Neural cell (in vitro differentiated cells): Measurements from ENCODE around the gene NFIA. TPM values are rescaled to one million over a fixed set of nuclear protein-coding genes. Genes with fewer than 3 reads are reported as not detected.

Experiments used
- H2AFZ ChIP-seq: fragments of 200-600, 300-800 bp; sonication (generic), shearing (Covaris generic); 2 replicates; pipeline ENCODE4 v1.6.0; 2014; ENCODE audit warnings: low read depth, mild to moderate bottlenecking, antibody characterized with exemption, low read length, moderate library complexity
- H3F3A ChIP-seq: fragments of 200-600 bp; shearing (Covaris generic); 2 replicates; pipeline ENCODE4 v1.6.1; 2016; ENCODE audit warnings: mild to moderate bottlenecking, moderate library complexity, mixed read lengths, antibody characterized with exemption, low read length; ENCODE audit not compliant: insufficient read depth, poor library complexity, severe bottlenecking
- H3K27ac ChIP-seq: fragments of 200-600, 300-800 bp; sonication (generic), shearing (Covaris generic); 2 replicates; pipeline ENCODE4 v1.5.1; 2014; ENCODE audit warnings: mild to moderate bottlenecking, low read length, moderate library complexity
- H3K27me3 ChIP-seq: fragments of 300-800, 200-600 bp; sonication (generic), shearing (Covaris generic); 2 replicates; pipeline ENCODE4 v1.6.0; 2014; ENCODE audit warnings: mild to moderate bottlenecking, low read depth, low read length, moderate library complexity; ENCODE audit not compliant: insufficient read depth
- H3K36me3 ChIP-seq: fragments of 300-800, 200-600 bp; sonication (generic), shearing (Covaris generic); 2 replicates; pipeline ENCODE4 v1.5.1; 2014; ENCODE audit warnings: mild to moderate bottlenecking, antibody characterized with exemption, low read length, moderate library complexity; ENCODE audit not compliant: insufficient read depth
- H3K4me2 ChIP-seq: fragments of 300-800, 200-600 bp; sonication (generic), shearing (Covaris generic); 2 replicates; pipeline ENCODE4 v1.6.0; 2014; ENCODE audit warnings: mild to moderate bottlenecking, low read length
- H3K4me3 ChIP-seq: fragments of 300-800, 200-600 bp; sonication (generic), shearing (Covaris generic); 2 replicates; pipeline ENCODE4 v1.5.1; 2014; ENCODE audit warnings: mild to moderate bottlenecking, low read length, moderate library complexity
- H3K79me2 ChIP-seq: fragments of 200-600 bp; shearing (Covaris generic); replicated peaks from 2 replicates; pipeline ENCODE4 v1.6.0; 2014; ENCODE audit warnings: mild to moderate bottlenecking, low read length, moderate library complexity; ENCODE audit not compliant: insufficient read depth
- H3K9ac ChIP-seq: fragments of 300-800, 200-600 bp; sonication (generic), shearing (Covaris generic); 2 replicates; pipeline ENCODE4 v1.6.1; 2016; ENCODE audit warnings: mild to moderate bottlenecking, low read length, mixed read lengths
- H3K9me2 ChIP-seq: fragments of 200-600 bp; shearing (Covaris generic); 2 replicates; pipeline ENCODE4 v1.6.1; 2016; ENCODE audit warnings: mild to moderate bottlenecking, low read length, mixed read lengths; ENCODE audit not compliant: insufficient read depth
- H3K9me3 ChIP-seq: fragments of 200-600, 300-800 bp; sonication (generic), shearing (Covaris generic); 2 replicates; pipeline ENCODE4 v1.6.1; 2016; ENCODE audit warnings: mild to moderate bottlenecking, mixed run types, low read length, moderate library complexity, mixed read lengths
- H4K20me1 ChIP-seq: fragments of 200-600 bp; shearing (Covaris generic); 2 replicates; pipeline ENCODE4 v1.6.1; 2016; ENCODE audit warnings: mild to moderate bottlenecking, mixed run types; ENCODE audit not compliant: insufficient read depth
- CTCF ChIP-seq: fragments of 450-650 bp; IDR thresholded peaks from 2 replicates; pipeline ENCODE4 v1.5.1; 2014; ENCODE audit warnings: antibody characterized with exemption, mild to moderate bottlenecking, moderate library complexity; ENCODE audit not compliant: poor library complexity, severe bottlenecking
- EP300 ChIP-seq: fragments of 450-650 bp; conservative IDR thresholded peaks from 2 replicates; pipeline ENCODE4 v1.6.1; 2014; ENCODE audit warnings: antibody characterized with exemption, mild to moderate bottlenecking, moderate library complexity; ENCODE audit not compliant: poor library complexity, severe bottlenecking
- EZH2 ChIP-seq: fragments of 200-600, 300-800 bp; shearing (Covaris generic), sonication (generic); IDR thresholded peaks from 2 replicates; pipeline ENCODE4 v1.6.1; 2014; ENCODE audit warnings: antibody characterized with exemption, low read length, borderline replicate concordance, mild to moderate bottlenecking; ENCODE audit not compliant: insufficient read depth, poor library complexity, severe bottlenecking
- MXI1 ChIP-seq: fragments of 450-650 bp; conservative IDR thresholded peaks from 2 replicates; pipeline ENCODE4 v1.6.1; 2014; ENCODE audit warnings: antibody characterized with exemption, mild to moderate bottlenecking; ENCODE audit not compliant: poor library complexity, severe bottlenecking
- POLR2AphosphoS5 ChIP-seq: IDR thresholded peaks from 2 replicates; pipeline ENCODE4 v1.6.1; 2012
- RAD21 ChIP-seq: fragments of 450-650 bp; conservative IDR thresholded peaks from 2 replicates; pipeline ENCODE4 v1.6.1; 2014; ENCODE audit warnings: antibody characterized with exemption, mild to moderate bottlenecking, moderate library complexity
- SMC3 ChIP-seq: fragments of 450-650 bp; conservative IDR thresholded peaks from 2 replicates; pipeline ENCODE4 v1.6.1; 2014; ENCODE audit warnings: antibody characterized with exemption, mild to moderate bottlenecking, moderate library complexity; ENCODE audit not compliant: poor library complexity
- TAF1 ChIP-seq: IDR thresholded peaks from 2 replicates; pipeline ENCODE4 v1.6.1; 2012; ENCODE audit warnings: low read depth
- polyA plus RNA-seq: library from polyadenylated mRNA; depleted of rRNA; stranded (reverse); fragments of >200 nt; gene quantifications from 2 replicates; pipeline ENCODE4 v1.2.3, GENCODE V29; 2014
- TF ChIP-seq, protein P1 (sequence below): IDR thresholded peaks from 2 replicates; pipeline ENCODE4 v1.6.1; 2012; ENCODE audit warnings: borderline replicate concordance

The NFIA gene
- polyA plus RNA-seq, 1 donor from 2014 or later = 0.47 TPM

DNA sequence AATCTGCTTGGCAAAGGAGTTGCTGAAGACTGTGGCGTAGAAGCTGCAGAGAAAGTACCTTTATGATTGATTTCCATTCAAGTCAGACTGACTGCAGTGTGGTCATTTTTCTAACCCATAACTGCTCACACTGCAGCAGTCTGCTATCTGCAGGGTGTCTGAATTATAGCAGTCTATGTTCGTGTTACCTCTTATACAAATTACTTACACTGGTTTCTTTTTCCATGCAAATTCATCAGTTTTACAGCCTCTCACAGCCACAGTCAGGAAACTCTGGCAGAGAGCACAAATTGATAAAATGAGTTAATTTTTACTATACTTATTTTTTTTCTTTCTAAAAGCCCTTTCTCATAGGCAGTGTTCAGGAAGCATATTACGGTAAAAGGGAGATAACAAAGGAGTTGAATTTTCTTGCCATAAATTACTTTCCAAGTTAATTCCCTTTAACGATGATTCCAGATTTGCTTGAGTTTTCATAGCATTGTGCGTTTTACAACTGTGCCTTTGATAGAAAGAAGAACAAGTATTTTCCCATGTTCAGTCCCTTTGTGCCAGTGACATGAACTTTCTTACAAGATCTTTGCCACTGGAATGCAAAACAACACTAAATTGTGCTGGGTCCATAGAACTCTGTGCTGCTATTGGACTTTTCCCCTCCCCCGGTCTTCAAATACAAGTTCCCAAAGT lies 261.5 kb downstream of the NFIA start:
- Histone ChIP-seq H3F3A (no peaks in the 10 kb centered on the region), H3K9me3 (no peaks in the 10 kb centered on the region), H3K4me3 (no peak overlapping the region), H3K9me2 (no peaks in the 10 kb centered on the region), H2AFZ (no peak overlapping the region), H4K20me1 (no peaks in the 10 kb centered on the region), H3K36me3 (no peaks in the 10 kb centered on the region), H3K27me3 (no peaks in the 10 kb centered on the region), H3K4me2 (no peak overlapping the region), H3K79me2 (no peaks in the 10 kb centered on the region), H3K27ac (no peak overlapping the region), H3K9ac (no peak overlapping the region)
- TF ChIP-seq SMC3 = no peak
- no peak for TF ChIP-seq RAD21
- no peak for TF ChIP-seq MXI1
- no peak for TF ChIP-seq POLR2AphosphoS5
- TF ChIP-seq, protein P1, sequence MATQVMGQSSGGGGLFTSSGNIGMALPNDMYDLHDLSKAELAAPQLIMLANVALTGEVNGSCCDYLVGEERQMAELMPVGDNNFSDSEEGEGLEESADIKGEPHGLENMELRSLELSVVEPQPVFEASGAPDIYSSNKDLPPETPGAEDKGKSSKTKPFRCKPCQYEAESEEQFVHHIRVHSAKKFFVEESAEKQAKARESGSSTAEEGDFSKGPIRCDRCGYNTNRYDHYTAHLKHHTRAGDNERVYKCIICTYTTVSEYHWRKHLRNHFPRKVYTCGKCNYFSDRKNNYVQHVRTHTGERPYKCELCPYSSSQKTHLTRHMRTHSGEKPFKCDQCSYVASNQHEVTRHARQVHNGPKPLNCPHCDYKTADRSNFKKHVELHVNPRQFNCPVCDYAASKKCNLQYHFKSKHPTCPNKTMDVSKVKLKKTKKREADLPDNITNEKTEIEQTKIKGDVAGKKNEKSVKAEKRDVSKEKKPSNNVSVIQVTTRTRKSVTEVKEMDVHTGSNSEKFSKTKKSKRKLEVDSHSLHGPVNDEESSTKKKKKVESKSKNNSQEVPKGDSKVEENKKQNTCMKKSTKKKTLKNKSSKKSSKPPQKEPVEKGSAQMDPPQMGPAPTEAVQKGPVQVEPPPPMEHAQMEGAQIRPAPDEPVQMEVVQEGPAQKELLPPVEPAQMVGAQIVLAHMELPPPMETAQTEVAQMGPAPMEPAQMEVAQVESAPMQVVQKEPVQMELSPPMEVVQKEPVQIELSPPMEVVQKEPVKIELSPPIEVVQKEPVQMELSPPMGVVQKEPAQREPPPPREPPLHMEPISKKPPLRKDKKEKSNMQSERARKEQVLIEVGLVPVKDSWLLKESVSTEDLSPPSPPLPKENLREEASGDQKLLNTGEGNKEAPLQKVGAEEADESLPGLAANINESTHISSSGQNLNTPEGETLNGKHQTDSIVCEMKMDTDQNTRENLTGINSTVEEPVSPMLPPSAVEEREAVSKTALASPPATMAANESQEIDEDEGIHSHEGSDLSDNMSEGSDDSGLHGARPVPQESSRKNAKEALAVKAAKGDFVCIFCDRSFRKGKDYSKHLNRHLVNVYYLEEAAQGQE = no peak
- TF ChIP-seq CTCF = peak; percentile 11
- TF ChIP-seq TAF1 = no peak

- Histone ChIP-seq H3K9ac (no peak overlapping the region), H3K4me3 (no peak overlapping the region), H3K9me3 (no peaks in the 10 kb centered on the region), H3K27ac (no peak overlapping the region), H2AFZ (no peak overlapping the region), H3F3A (no peaks in the 10 kb centered on the region), H3K36me3 (no peaks in the 10 kb centered on the region), H4K20me1 (no peaks in the 10 kb centered on the region), H3K9me2 (no peaks in the 10 kb centered on the region), H3K4me2 (no peak overlapping the region), H3K79me2 (no peaks in the 10 kb centered on the region), H3K27me3 (no peaks in the 10 kb centered on the region)
- TF ChIP-seq EP300 (no peak), EZH2 (no peak), SMC3 (no peak), CTCF (no peak), RAD21 (no peak), TAF1 (no peak), POLR2AphosphoS5 (no peak), MXI1 (no peak)
- TF ChIP-seq, protein P1 = no peak
Observed at GRCh38 chr1:61344696-61345095, 262.3 kb downstream of the NFIA start.
